SK-N-SH treated with all-trans-retinoic acid at 6 μM for 48 hours (cell line): Measurements from ENCODE around the gene ITPR2.

Source experiments
- ATAC-seq: fragments of 200-7000 bp; cut with Tn5 transposase; 3 replicates; pipeline ENCODE4 v1.9.1; 2020; ENCODE audit warnings: mild to moderate bottlenecking, moderate library complexity
- ARNTL ChIP-seq: fragments of 450-650 bp; formaldehyde crosslinking; IDR thresholded peaks from 2 replicates; pipeline ENCODE4 v1.5.0; 2020; ENCODE audit warnings: low read depth, mild to moderate bottlenecking, moderate library complexity, borderline replicate concordance
- BACH2 ChIP-seq: fragments of 250-450 bp; sonication (Bioruptor Pico); IDR thresholded peaks from 2 replicates; pipeline ENCODE4 v1.9.0; 2021; ENCODE audit warnings: mild to moderate bottlenecking, borderline replicate concordance
- CSDC2 ChIP-seq: fragments of 250-450 bp; sonication (Bioruptor Pico); IDR thresholded peaks from 2 replicates; pipeline ENCODE4 v1.5.0; 2020; ENCODE audit warnings: mild to moderate bottlenecking, moderate library complexity
- ESRRG ChIP-seq: fragments of 250-450 bp; sonication (Bioruptor Pico); IDR thresholded peaks from 2 replicates; pipeline ENCODE4 v1.6.1; 2021; ENCODE audit warnings: mild to moderate bottlenecking
- GLIS3 ChIP-seq: fragments of 250-450 bp; sonication (Bioruptor Pico); IDR thresholded peaks from 2 replicates; pipeline ENCODE4 v1.5.0; 2020; ENCODE audit warnings: mild to moderate bottlenecking, moderate library complexity
- ISL1 ChIP-seq: fragments of 250-450 bp; sonication (Bioruptor Pico); IDR thresholded peaks from 2 replicates; pipeline ENCODE4 v2.1.2; 2022; ENCODE audit warnings: mild to moderate bottlenecking, moderate library complexity
- OSR1 ChIP-seq: fragments of 250-450 bp; sonication (Bioruptor Pico); IDR thresholded peaks from 2 replicates; pipeline ENCODE4 v1.8.0; 2022; ENCODE audit warnings: moderate library complexity, mild to moderate bottlenecking, inconsistent platforms
- PPARA ChIP-seq: fragments of 250-450 bp; sonication (Bioruptor Pico); IDR thresholded peaks from 2 replicates; pipeline ENCODE4 v1.5.0; 2020; ENCODE audit warnings: mild to moderate bottlenecking, borderline replicate concordance
- RARB ChIP-seq: fragments of 250-450 bp; sonication (Bioruptor Pico); IDR thresholded peaks from 2 replicates; pipeline ENCODE4 v1.8.0; 2021; ENCODE audit warnings: mild to moderate bottlenecking, moderate library complexity
- SNAI2 ChIP-seq: fragments of 250-450 bp; sonication (Bioruptor Pico); IDR thresholded peaks from 2 replicates; pipeline ENCODE4 v1.5.0; 2020; ENCODE audit warnings: mild to moderate bottlenecking, moderate library complexity
- TCF4 ChIP-seq: fragments of 250-450 bp; sonication (Bioruptor Pico); IDR thresholded peaks from 2 replicates; pipeline ENCODE4 v1.8.0; 2021; ENCODE audit warnings: mild to moderate bottlenecking, moderate library complexity, borderline replicate concordance
- TOX ChIP-seq: fragments of 250-450 bp; sonication (Bioruptor Pico); IDR thresholded peaks from 2 replicates; pipeline ENCODE4 v1.8.0; 2021; ENCODE audit warnings: mild to moderate bottlenecking, moderate library complexity, borderline replicate concordance
- ZC3H10 ChIP-seq: fragments of 250-450 bp; sonication (Bioruptor Pico); IDR thresholded peaks from 2 replicates; pipeline ENCODE4 v1.5.1; 2021; ENCODE audit warnings: mild to moderate bottlenecking, moderate library complexity
- ZFP3 ChIP-seq: fragments of 250-450 bp; sonication (Bioruptor Pico); IDR thresholded peaks from 2 replicates; pipeline ENCODE4 v1.5.0; 2020; ENCODE audit warnings: mild to moderate bottlenecking, moderate library complexity
- ZFP30 ChIP-seq: fragments of 450-650 bp; formaldehyde crosslinking; IDR thresholded peaks from 2 replicates; pipeline ENCODE4 v1.5.0; 2022; ENCODE audit warnings: mild to moderate bottlenecking, moderate library complexity
- ZNF565 ChIP-seq: fragments of 450-650 bp; formaldehyde crosslinking; conservative IDR thresholded peaks from 2 replicates; pipeline ENCODE4 v1.5.0; 2020; ENCODE audit warnings: low read depth, mild to moderate bottlenecking, moderate library complexity
- ZNF70 ChIP-seq: fragments of 450-650 bp; formaldehyde crosslinking; IDR thresholded peaks from 2 replicates; pipeline ENCODE4 v1.5.0; 2020; ENCODE audit warnings: mild to moderate bottlenecking, moderate library complexity
- ZNF8 ChIP-seq: fragments of 450-650 bp; formaldehyde crosslinking; IDR thresholded peaks from 2 replicates; pipeline ENCODE4 v1.5.0; 2020; ENCODE audit warnings: mild to moderate bottlenecking, moderate library complexity
- TF ChIP-seq, protein P1 (sequence below): fragments of 250-450 bp; sonication (Bioruptor Pico); IDR thresholded peaks from 2 replicates; pipeline ENCODE4 v1.8.0; 2021; ENCODE audit warnings: low read depth, mild to moderate bottlenecking, moderate library complexity, borderline replicate concordance
- TF ChIP-seq, protein P2 (sequence below): fragments of 250-450 bp; sonication (Bioruptor Pico); IDR thresholded peaks from 2 replicates; pipeline ENCODE4 v1.8.0; 2020; ENCODE audit warnings: mild to moderate bottlenecking, moderate library complexity, borderline replicate concordance
- TF ChIP-seq, protein P3 (sequence below): fragments of 250-450 bp; sonication (Bioruptor Pico); IDR thresholded peaks from 2 replicates; pipeline ENCODE4 v1.5.0; 2020; ENCODE audit warnings: mild to moderate bottlenecking, moderate library complexity
- TF ChIP-seq, protein P4 (sequence below): fragments of 250-450 bp; sonication (Bioruptor Pico); IDR thresholded peaks from 2 replicates; pipeline ENCODE4 v1.5.1; 2020; ENCODE audit warnings: low read depth, mild to moderate bottlenecking, moderate library complexity
- TF ChIP-seq, protein P5 (sequence below): fragments of 250-450 bp; sonication (Bioruptor Pico); IDR thresholded peaks from 2 replicates; pipeline ENCODE4 v1.5.1; 2021; ENCODE audit warnings: mild to moderate bottlenecking, moderate library complexity

Gene ITPR2

DNA sequence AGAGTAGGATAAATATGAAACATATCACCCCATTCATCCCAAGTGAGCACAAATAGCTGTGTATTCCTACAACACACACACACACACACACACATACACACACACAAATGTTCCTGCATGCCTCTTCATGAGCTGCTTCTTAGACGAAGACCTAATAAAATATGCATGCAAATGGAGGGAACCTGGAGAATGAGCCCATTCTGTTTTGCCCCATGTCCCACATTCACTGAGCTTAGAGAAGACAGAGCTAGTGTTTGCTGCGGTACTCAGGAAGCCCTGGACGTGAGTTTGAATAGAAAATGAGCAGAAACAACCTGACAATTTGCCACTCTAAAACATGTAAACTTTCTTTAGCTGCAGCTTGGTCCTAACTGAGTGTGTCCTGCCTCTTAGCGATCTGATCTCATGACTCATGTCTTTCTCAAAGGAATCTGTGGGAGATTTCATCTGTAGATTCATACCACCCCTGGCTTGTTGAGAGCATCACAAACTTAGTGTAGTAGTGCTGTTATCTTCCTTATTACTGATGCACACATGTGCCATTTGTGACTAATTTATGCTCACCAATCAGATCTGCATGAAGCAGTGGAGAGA is 86.8 kb downstream of the ITPR2 start:
- peak; percentile 84 for ATAC-seq

DNA sequence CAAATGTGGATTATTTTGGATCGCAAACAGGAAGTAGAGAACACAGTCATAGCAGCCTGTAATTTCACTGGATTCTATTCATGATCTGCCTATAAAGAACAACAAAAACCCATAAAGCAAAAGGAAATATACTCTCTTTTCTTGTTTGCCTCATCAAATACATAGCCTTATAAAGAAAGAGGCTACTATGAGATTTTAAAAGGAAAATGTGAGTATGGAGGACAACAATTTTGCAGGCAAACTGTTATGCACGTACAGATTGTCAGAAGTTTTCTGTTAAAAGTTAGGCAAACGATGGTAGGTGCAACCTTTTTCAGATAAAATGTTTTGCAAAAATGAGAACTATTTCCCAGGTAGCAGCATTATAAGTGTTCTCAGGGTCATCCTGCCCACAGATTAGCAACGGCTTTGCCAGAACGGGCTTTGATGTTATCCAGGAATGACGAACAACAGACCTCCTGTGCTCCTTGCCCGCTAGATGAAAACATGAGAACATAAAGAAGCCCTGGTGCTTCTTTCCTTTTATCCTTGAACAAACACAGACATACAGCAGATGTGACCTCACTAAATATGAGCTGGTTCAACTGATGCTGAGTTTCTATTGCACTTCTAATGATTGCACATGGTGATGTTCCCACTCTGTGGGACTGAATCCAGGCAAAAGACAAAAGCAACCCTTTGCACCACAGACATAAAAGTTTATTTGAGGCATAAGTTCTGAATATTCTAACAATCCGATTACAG is 88.1 kb downstream of the ITPR2 start:
- ATAC-seq: peak; percentile 72
- TF ChIP-seq SNAI2 (CRISPR knock-in tag) (no peak; the same call in 1 of the 2 replicates), ARNTL (CRISPR knock-in tag) (no peak), TOX (CRISPR knock-in tag) (peak; percentile 29; the same call in 1 of the 2 replicates), PPARA (CRISPR knock-in tag) (no peak), TCF4 (peak; percentile 94), ZNF70 (CRISPR knock-in tag) (peak; percentile 28; the same call in 1 of the 2 replicates), ISL1 (CRISPR knock-in tag) (peak; percentile 74), ZC3H10 (CRISPR knock-in tag) (no peak), ZFP3 (CRISPR knock-in tag) (no peak), OSR1 (CRISPR knock-in tag) (no peak), CSDC2 (0 out of 2 replicates have a peak, but pooled peaks have one; percentile 25), ZNF565 (CRISPR knock-in tag) (no peak), RARB (CRISPR knock-in tag) (no peak), ZNF8 (CRISPR knock-in tag) (no peak; the same call in 1 of the 2 replicates), BACH2 (no peak), GLIS3 (CRISPR knock-in tag) (no peak), ZFP30 (CRISPR knock-in tag) (no peak), ESRRG (CRISPR knock-in tag) (no peak)
- TF ChIP-seq, protein P1, sequence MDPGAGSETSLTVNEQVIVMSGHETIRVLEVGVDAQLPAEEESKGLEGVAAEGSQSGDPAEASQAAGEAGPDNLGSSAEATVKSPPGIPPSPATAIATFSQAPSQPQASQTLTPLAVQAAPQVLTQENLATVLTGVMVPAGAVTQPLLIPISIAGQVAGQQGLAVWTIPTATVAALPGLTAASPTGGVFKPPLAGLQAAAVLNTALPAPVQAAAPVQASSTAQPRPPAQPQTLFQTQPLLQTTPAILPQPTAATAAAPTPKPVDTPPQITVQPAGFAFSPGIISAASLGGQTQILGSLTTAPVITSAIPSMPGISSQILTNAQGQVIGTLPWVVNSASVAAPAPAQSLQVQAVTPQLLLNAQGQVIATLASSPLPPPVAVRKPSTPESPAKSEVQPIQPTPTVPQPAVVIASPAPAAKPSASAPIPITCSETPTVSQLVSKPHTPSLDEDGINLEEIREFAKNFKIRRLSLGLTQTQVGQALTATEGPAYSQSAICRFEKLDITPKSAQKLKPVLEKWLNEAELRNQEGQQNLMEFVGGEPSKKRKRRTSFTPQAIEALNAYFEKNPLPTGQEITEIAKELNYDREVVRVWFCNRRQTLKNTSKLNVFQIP (CRISPR knock-in tag): no peak
- TF ChIP-seq, protein P2, sequence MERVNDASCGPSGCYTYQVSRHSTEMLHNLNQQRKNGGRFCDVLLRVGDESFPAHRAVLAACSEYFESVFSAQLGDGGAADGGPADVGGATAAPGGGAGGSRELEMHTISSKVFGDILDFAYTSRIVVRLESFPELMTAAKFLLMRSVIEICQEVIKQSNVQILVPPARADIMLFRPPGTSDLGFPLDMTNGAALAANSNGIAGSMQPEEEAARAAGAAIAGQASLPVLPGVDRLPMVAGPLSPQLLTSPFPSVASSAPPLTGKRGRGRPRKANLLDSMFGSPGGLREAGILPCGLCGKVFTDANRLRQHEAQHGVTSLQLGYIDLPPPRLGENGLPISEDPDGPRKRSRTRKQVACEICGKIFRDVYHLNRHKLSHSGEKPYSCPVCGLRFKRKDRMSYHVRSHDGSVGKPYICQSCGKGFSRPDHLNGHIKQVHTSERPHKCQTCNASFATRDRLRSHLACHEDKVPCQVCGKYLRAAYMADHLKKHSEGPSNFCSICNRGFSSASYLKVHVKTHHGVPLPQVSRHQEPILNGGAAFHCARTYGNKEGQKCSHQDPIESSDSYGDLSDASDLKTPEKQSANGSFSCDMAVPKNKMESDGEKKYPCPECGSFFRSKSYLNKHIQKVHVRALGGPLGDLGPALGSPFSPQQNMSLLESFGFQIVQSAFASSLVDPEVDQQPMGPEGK (CRISPR knock-in tag): no peak
- TF ChIP-seq, protein P3, sequence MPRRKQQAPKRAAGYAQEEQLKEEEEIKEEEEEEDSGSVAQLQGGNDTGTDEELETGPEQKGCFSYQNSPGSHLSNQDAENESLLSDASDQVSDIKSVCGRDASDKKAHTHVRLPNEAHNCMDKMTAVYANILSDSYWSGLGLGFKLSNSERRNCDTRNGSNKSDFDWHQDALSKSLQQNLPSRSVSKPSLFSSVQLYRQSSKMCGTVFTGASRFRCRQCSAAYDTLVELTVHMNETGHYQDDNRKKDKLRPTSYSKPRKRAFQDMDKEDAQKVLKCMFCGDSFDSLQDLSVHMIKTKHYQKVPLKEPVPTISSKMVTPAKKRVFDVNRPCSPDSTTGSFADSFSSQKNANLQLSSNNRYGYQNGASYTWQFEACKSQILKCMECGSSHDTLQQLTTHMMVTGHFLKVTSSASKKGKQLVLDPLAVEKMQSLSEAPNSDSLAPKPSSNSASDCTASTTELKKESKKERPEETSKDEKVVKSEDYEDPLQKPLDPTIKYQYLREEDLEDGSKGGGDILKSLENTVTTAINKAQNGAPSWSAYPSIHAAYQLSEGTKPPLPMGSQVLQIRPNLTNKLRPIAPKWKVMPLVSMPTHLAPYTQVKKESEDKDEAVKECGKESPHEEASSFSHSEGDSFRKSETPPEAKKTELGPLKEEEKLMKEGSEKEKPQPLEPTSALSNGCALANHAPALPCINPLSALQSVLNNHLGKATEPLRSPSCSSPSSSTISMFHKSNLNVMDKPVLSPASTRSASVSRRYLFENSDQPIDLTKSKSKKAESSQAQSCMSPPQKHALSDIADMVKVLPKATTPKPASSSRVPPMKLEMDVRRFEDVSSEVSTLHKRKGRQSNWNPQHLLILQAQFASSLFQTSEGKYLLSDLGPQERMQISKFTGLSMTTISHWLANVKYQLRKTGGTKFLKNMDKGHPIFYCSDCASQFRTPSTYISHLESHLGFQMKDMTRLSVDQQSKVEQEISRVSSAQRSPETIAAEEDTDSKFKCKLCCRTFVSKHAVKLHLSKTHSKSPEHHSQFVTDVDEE (CRISPR knock-in tag): peak; percentile 49
- TF ChIP-seq, protein P4, sequence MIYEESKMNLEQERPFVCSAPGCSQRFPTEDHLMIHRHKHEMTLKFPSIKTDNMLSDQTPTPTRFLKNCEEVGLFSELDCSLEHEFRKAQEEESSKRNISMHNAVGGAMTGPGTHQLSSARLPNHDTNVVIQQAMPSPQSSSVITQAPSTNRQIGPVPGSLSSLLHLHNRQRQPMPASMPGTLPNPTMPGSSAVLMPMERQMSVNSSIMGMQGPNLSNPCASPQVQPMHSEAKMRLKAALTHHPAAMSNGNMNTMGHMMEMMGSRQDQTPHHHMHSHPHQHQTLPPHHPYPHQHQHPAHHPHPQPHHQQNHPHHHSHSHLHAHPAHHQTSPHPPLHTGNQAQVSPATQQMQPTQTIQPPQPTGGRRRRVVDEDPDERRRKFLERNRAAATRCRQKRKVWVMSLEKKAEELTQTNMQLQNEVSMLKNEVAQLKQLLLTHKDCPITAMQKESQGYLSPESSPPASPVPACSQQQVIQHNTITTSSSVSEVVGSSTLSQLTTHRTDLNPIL (CRISPR knock-in tag): peak; percentile 66; the same call in 1 of the 2 replicates
- TF ChIP-seq, protein P5, sequence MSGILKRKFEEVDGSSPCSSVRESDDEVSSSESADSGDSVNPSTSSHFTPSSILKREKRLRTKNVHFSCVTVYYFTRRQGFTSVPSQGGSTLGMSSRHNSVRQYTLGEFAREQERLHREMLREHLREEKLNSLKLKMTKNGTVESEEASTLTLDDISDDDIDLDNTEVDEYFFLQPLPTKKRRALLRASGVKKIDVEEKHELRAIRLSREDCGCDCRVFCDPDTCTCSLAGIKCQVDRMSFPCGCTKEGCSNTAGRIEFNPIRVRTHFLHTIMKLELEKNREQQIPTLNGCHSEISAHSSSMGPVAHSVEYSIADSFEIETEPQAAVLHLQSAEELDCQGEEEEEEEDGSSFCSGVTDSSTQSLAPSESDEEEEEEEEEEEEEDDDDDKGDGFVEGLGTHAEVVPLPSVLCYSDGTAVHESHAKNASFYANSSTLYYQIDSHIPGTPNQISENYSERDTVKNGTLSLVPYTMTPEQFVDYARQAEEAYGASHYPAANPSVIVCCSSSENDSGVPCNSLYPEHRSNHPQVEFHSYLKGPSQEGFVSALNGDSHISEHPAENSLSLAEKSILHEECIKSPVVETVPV (CRISPR knock-in tag): peak; percentile 11; the same call in 1 of the 2 replicates
- TF ChIP-seq, all 23 proteins: peak for 8

More for the DNA sequence above, 86.8 kb downstream of the ITPR2 start:
- TF ChIP-seq, protein P5 (CRISPR knock-in tag): no peak
- no peak for TF ChIP-seq BACH2
- TF ChIP-seq GLIS3 (CRISPR knock-in tag): no peak
- peak; percentile 30; the same call in 1 of the 2 replicates for TF ChIP-seq ISL1 (CRISPR knock-in tag)
